Sigmoid colon (tissue), 7 donors: ENCODE measurements around the gene FUCA1. TPM values are rescaled to one million over a fixed set of nuclear protein-coding genes. Genes with fewer than 3 reads are reported as not detected.
A peak's percentile ranks its signal among the peaks of the same experiment; 100 is the strongest.
"Not testable (repeated sequence)": the region's sequence is repeated elsewhere in the genome, so short reads cannot be mapped to it uniquely, and the experiment has no call there.

Experiments
- DNase-seq: peaks from one replicate; pipeline ENCODE4 v3.0.0-alpha.2; 2019
- H3K27ac ChIP-seq, 4 donors: fragments of 200-600 bp; sonication (generic); one replicate each; pipeline ENCODE4 v1.5.1; 2016 to 2019; ENCODE audit warnings: mild to moderate bottlenecking in 1 of 4
- H3K27me3 ChIP-seq, 3 donors: fragments of 200-600 bp; sonication (generic); one replicate each; pipeline ENCODE4 v1.5.1; 2019; ENCODE audit warnings: mild to moderate bottlenecking in 1 of 3
- H3K36me3 ChIP-seq, 4 donors: fragments of 200-600 bp; sonication (generic); one replicate each; pipeline ENCODE4 v1.5.1; 2016 to 2019
- H3K4me1 ChIP-seq, 4 donors: fragments of 200-600 bp; sonication (generic); one replicate each; pipeline ENCODE4 v1.5.1; 2017 to 2019
- H3K4me3 ChIP-seq, 4 donors: fragments of 200-600 bp; sonication (generic); one replicate each; pipeline ENCODE4 v1.5.1; 2017 to 2019; ENCODE audit warnings: mild to moderate bottlenecking in 2 of 4, moderate library complexity in 1 of 4
- H3K9me3 ChIP-seq, 4 donors: fragments of 200-600 bp in 3 of 4; sonication (generic) in 3 of 4; one replicate each; pipeline versions ENCODE4 v1.5.1 to v1.6.1; 2013 to 2019
- EP300 ChIP-seq, 4 donors: sonication (generic); formaldehyde crosslinking; IDR thresholded peaks; one replicate each; pipeline ENCODE4 v1.6.1; 2017; ENCODE audit warnings: antibody characterized with exemption in 4 of 4
- POLR2A ChIP-seq, 2 donors: fragments of 450-650 bp; IDR thresholded peaks; one replicate each; pipeline ENCODE4 v1.6.1; 2016; ENCODE audit warnings: antibody characterized with exemption in 2 of 2, mild to moderate bottlenecking in 2 of 2, moderate library complexity in 2 of 2
- POLR2AphosphoS5 ChIP-seq, 4 donors: sonication (generic); formaldehyde crosslinking; IDR thresholded peaks; one replicate each; pipeline ENCODE4 v1.6.1; 2017; ENCODE audit warnings: antibody characterized with exemption in 4 of 4
- WGBS, 2 donors: extraction: QIAGEN DNeasy Blood & Tissue Kit; methylation state at CpG; one replicate each; pipeline ENCODE4 v1.1.7; 2013; 5-methylcytosine and 5-hydroxymethylcytosine counted together
- intact Hi-C: fragments of 100-400 bp; cut with DNase I; formaldehyde crosslinking; loops from one replicate; pipeline ENCODE4 v1.15.1; 2023
- polyA plus RNA-seq, 3 donors: library from polyadenylated mRNA; stranded (reverse); fragments of 200-250 nt; gene quantifications; one replicate each; pipeline ENCODE4 v1.2.3, GENCODE V29; 2013
- total RNA-seq, 4 donors: library from RNA; depleted of rRNA; stranded (reverse); fragments of >200 nt; gene quantifications; one replicate each; pipeline ENCODE4 v1.1.0, GENCODE V29; 2016
- TF ChIP-seq, protein P1 (sequence below), 4 experiments: fragments of 450-650 bp in 3 of 4; fragments of 200-600 bp in 1 of 4; IDR thresholded peaks; one replicate each; pipeline ENCODE4 v1.5.1; 2016 to 2019; ENCODE audit warnings: antibody characterized with exemption in 4 of 4, mild to moderate bottlenecking in 3 of 4, moderate library complexity in 2 of 4
- donor health status: healthy with polysubstance abuse.
- donor health status: Bipolar disorder and iron deficiency.
- donor health status: healthy.

Gene FUCA1
- total and polyA plus RNA-seq, 7 donors: 14.1 to 260 (median 28.9) TPM

DNA sequence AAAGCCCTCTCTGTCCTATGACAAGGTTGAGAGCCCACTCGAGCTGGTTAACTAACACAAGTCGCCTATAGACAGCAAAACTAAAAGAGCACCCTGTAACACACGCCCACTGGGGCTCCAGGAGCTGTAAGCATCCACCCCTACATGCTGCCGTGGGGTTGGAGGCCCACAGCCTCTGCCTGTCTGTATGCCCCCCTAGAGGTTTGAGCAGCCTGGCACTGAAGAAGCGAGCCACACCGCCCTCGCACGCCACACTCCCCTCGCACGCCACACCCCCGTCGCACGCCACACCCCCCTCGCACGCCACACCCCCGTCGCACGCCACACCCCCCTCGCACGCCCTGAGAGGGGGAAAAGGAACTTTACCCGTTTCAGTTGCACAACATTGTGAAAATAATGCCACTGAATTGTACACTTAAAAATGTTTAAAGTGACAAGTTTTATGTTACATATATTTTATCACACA lies 29.7 kb downstream of the FUCA1 start:
- TF ChIP-seq, protein P1, sequence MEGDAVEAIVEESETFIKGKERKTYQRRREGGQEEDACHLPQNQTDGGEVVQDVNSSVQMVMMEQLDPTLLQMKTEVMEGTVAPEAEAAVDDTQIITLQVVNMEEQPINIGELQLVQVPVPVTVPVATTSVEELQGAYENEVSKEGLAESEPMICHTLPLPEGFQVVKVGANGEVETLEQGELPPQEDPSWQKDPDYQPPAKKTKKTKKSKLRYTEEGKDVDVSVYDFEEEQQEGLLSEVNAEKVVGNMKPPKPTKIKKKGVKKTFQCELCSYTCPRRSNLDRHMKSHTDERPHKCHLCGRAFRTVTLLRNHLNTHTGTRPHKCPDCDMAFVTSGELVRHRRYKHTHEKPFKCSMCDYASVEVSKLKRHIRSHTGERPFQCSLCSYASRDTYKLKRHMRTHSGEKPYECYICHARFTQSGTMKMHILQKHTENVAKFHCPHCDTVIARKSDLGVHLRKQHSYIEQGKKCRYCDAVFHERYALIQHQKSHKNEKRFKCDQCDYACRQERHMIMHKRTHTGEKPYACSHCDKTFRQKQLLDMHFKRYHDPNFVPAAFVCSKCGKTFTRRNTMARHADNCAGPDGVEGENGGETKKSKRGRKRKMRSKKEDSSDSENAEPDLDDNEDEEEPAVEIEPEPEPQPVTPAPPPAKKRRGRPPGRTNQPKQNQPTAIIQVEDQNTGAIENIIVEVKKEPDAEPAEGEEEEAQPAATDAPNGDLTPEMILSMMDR (IDR thresholded peaks at IDR 0.05): no peak
- TF ChIP-seq EP300 (IDR thresholded peaks at IDR 0.05) (no peak), POLR2A (IDR thresholded peaks at IDR 0.05) (no peak), POLR2AphosphoS5 (IDR thresholded peaks at IDR 0.05) (no peak)

DNA sequence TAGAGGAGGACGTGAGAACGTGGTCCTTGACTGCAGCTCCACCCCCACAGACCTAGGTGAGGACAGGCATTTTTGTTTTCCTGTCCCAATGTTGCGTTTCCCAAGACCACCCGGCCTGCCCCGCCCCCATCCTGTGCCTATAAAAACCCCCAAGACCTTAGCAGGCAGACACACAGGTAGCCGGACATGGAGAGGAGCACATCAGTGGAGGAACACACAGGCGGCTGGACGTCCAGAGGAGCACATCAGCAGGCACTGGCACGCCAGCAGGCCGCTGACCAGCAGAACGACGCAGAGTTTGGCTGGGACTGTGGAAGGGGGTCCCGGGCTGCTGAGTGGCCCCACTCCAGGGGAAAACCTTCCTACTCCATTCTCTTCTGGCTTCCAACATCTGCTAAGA lies 30.2 kb downstream of the FUCA1 start:
- H3K27me3 ChIP-seq: peaks cover 0 to 10% (median 0%) of the 10 kb centered on the region in 3 donors
- 23 to 40% methylated on average over 13 of the region's 13 CpGs for WGBS, 2 donors
- no peak overlapping the region for H3K27ac ChIP-seq
- H3K9me3 ChIP-seq: no peaks in the 10 kb centered on the region
- intact Hi-C loops: no loop called here
- DNase-seq: no peak
- TF ChIP-seq POLR2AphosphoS5 (IDR thresholded peaks at IDR 0.05) (no peak), POLR2A (IDR thresholded peaks at IDR 0.05) (no peak), EP300 (IDR thresholded peaks at IDR 0.05) (no peak)
- peak overlapping the region in 2 of 4 donors; percentile 33 to 39 for H3K4me3 ChIP-seq
- H3K4me1 ChIP-seq: peaks cover 0 to 12% (median 11%) of the 10 kb centered on the region in 4 donors
- no peaks in the 10 kb centered on the region for H3K36me3 ChIP-seq

More for the DNA sequence above, 29.7 kb downstream of the FUCA1 start:
- WGBS, 2 donors: 1% methylated on average over 21 of the region's 21 CpGs
- peaks cover 0 to 12% (median 11%) of the 10 kb centered on the region in 4 donors for H3K4me1 ChIP-seq
- peaks cover 0 to 10% (median 0%) of the 10 kb centered on the region in 3 donors for H3K27me3 ChIP-seq
- intact Hi-C loops: no loop called here
- peak overlapping the region in 3 of 4 donors; percentile 17 to 39 (median 33) for H3K4me3 ChIP-seq
- no peak overlapping the region for H3K27ac ChIP-seq
- no peaks in the 10 kb centered on the region for H3K9me3 ChIP-seq
- DNase-seq: peak; percentile 79
- H3K36me3 ChIP-seq: no peaks in the 10 kb centered on the region

- WGBS, 2 donors: 73 to 80% methylated on average over 3 of the region's 3 CpGs
- Histone ChIP-seq H3K36me3 (no peaks in the 10 kb centered on the region), H3K27me3 (peaks cover 0 to 10% (median 0%) of the 10 kb centered on the region in 3 donors), H3K27ac (no peak overlapping the region), H3K9me3 (no peaks in the 10 kb centered on the region), H3K4me1 (peaks cover 0 to 12% (median 11%) of the 10 kb centered on the region in 4 donors), H3K4me3 (no peak overlapping the region)
- intact Hi-C loops: no loop called here
- DNase-seq: no peak
- TF ChIP-seq, protein P1 (IDR thresholded peaks at IDR 0.05): no peak
- TF ChIP-seq POLR2A (IDR thresholded peaks at IDR 0.05) (no peak), POLR2AphosphoS5 (IDR thresholded peaks at IDR 0.05) (no peak), EP300 (IDR thresholded peaks at IDR 0.05) (no peak)
These were observed 32.1 kb downstream of the FUCA1 start for GRCh38 chr1:23836037-23836436.

DNA sequence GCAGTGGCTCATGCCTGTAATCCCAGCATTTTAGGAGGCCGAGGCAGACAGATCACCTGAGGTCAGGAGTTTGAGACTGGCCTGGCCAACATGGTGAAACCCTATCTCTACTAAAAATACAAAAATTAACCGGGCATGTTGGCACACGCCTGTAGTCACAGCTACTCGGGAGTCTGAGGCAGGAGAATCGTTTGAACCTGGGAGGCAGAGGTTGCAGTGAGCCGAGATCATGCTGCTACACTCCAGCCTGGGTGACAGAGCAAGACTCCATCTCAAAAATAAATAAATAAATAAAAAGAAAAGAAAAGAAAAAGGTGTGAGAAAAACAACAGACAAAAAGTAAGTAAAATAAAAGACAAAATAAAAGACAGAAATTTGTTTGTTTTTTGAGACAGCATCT lies 33.9 kb downstream of the FUCA1 start:
- H3K4me3 ChIP-seq: not testable (repeated sequence)

DNA sequence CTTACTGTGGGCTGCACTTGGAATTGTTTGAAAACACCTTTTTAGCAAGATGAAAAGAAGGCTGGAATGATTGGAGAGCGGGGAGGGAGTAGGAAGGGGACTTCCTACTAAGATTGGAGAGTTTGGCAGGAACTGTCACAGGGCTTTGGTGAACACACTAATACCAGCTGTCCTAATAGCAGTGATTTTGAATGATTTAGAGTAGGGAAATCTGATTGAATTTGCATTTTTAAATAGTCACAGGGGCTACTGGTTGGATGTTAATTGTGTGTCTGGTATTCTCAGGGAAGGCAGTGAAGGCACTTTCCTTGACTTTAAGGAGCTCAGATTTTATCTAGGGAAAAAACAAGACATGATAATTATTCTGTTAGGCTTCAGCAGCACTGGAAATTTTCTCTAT lies 40.4 kb downstream of the FUCA1 start:
- TF ChIP-seq POLR2A (IDR thresholded peaks at IDR 0.05) (no peak), POLR2AphosphoS5 (IDR thresholded peaks at IDR 0.05) (no peak)
- intact Hi-C loops: no loop called here
- H3K27ac ChIP-seq: no peak overlapping the region
- no peaks in the 10 kb centered on the region for H3K27me3 ChIP-seq
- no peaks in the 10 kb centered on the region for H3K36me3 ChIP-seq
- no peak overlapping the region for H3K4me3 ChIP-seq
- 95% methylated on average over 1 of the region's 1 CpG for WGBS, 2 donors
- no peaks in the 10 kb centered on the region for H3K9me3 ChIP-seq
- DNase-seq: no peak
- peaks cover 0 to 14% (median 9%) of the 10 kb centered on the region in 4 donors for H3K4me1 ChIP-seq

More for the DNA sequence above, 33.9 kb downstream of the FUCA1 start:
- DNase-seq, H3K36me3 ChIP-seq, H3K27me3 ChIP-seq, intact Hi-C loops, H3K9me3 ChIP-seq, H3K27ac ChIP-seq: not testable (repeated sequence)
- H3K4me1 ChIP-seq: peaks cover 0 to 12% (median 11%) of the 10 kb centered on the region in 4 donors
- 90 to 92% methylated on average over 6 of the region's 6 CpGs for WGBS, 2 donors

- 95 to 97% methylated on average over 13 of the region's 13 CpGs for WGBS, 2 donors
- intact Hi-C loops, H3K36me3 ChIP-seq, DNase-seq, H3K4me3 ChIP-seq, H3K27ac ChIP-seq, H3K9me3 ChIP-seq, H3K27me3 ChIP-seq: not testable (repeated sequence)
- H3K4me1 ChIP-seq: peaks cover 0 to 14% (median 9%) of the 10 kb centered on the region in 4 donors
These were observed 41.5 kb downstream of the FUCA1 start for GRCh38 chr1:23826590-23826989.
